HL-60/S4 (cell line): Measurements from ENCODE around the gene HNRNPLL.

ENCODE experiments used
- in situ Hi-C: fragments of 300-500 bp; cut with MboI; formaldehyde crosslinking; loops from 2 replicates; pipeline ENCODE4 v1.14.3; 2022; ENCODE audit warnings: low sequenced_read_pairs

The HNRNPLL gene

GRCh38 chr2:38535404-38535743, 67.4 kb downstream of the HNRNPLL start:
- in situ Hi-C loops: loop anchor here (25.0 kb wide), 2 partner anchors 302 to 702 kb away; partner anchors contain the start of gene CDKL4

DNA sequence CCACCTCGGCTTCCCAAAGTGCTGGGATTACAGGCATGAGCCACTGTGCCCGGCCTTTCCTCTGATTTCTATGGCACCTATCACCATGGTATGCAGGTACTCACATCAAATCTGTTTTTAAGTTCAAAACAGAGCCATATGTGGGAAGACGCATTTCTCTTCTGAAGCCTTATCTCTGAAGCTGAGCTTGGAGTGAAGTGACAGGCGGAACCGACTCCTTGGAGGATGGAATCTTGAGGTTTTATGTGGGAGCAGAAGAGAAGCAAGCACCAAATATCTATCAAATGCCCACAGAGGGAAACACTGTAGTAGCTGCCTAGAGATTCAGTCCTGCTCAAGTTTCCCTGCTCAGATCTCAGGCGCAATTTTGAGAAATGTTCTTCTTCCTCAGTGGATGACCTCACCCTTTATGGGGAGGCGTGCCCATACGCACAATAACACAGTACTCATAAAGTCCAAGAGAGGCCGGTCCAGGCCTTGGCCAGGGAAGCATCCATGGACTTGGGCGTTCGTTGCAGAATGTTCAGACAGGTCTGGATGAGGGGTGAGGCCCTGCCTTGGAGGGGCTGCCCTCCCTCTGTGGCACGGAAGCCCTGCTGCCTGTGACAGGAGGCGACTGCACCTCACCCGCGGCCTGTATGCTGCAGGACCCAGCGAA, 67.9 kb downstream of the HNRNPLL start:
- in situ Hi-C loops: loop anchor here (25.0 kb wide), 2 partner anchors 302 to 702 kb away; partner anchors contain the start of gene CDKL4

DNA sequence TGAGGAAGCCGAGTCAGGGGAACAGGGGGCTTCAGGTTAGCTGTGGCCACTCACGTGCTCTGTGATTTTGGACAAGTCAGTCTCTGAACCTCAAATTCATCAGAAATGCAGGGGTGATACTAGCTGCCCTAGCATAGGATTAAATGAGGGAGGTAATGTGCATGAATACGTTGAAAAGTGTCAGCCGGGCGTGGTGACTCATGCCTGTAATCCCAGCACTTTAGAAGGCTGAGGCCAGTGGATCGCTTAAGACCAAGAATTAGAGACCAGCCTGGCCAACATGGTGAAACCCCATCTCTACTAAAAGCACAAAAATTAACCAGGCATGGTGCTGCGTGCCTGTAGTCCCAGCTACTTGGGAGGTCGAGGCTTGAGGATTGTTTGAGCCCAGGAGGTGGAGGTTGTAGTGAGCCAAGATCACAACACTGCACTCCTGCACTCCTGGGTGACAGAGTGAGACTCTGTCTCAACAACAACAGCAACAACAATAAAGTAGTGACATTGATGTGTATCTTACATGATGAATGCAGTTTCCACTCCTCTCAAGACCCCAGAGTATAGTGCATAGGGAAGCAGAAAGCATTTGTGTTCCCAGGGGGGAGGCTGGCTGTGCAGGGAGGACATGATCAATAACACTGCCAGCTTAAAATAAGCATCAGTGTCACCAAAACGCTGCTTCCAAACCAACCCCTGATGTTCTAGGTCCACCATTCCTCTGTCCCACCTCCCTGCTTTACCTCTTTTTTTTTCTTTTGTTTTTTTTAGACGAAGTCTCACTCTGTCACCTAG, 68.8 kb downstream of the HNRNPLL start:
- in situ Hi-C loops: loop anchor here (25.0 kb wide), 2 partner anchors 303 to 703 kb away; partner anchors contain the start of gene CDKL4

GRCh38 chr2:38533180-38533579, 69.5 kb downstream of the HNRNPLL start:
- in situ Hi-C loops: loop anchor here (25.0 kb wide), 2 partner anchors 304 to 704 kb away; partner anchors contain the start of gene CDKL4

DNA sequence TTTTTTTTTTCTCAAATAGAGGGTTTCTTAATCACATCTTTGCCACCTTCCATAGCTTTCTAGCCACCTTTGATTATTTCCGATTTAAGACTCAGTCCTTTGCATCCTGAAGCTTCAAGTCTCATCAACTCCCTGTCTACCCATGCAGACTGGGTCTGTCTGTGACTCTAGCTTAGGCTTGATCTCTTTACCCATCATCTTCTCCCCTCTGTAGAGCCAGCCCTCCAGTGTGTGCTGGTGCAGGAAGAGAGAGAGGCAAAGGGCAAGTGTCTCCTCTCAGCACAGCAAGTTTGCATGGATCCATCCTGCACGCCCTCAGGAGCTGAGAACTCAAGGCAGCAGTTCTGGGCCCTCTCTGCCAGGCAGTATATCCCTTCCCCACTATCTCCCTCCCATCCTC, 70.4 kb downstream of the HNRNPLL start:
- in situ Hi-C loops: loop anchor here (25.0 kb wide), 2 partner anchors 305 to 705 kb away; partner anchors contain the start of gene CDKL4

DNA sequence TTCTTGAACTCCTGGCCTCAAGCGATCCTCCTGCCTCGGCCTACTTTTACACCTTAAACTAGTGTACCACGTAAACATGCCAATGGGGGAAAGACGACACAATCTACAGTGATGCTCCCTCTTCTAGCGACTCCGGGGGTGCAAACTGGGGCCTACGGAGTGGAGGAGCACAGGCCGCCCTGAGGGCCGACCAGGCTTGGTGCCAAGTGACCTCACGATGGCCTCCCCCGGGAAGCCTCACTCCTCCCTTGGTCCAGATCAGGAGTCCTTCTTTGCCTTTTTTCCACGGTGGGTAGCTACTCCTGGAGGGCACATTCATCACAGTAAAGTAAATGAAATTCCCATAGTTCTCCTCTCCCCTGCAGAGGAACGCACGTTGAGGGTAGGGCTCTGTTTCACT, 73.5 kb downstream of the HNRNPLL start:
- in situ Hi-C loops: loop anchor here (25.0 kb wide), 2 partner anchors 308 to 708 kb away; partner anchors contain the start of gene CDKL4

DNA sequence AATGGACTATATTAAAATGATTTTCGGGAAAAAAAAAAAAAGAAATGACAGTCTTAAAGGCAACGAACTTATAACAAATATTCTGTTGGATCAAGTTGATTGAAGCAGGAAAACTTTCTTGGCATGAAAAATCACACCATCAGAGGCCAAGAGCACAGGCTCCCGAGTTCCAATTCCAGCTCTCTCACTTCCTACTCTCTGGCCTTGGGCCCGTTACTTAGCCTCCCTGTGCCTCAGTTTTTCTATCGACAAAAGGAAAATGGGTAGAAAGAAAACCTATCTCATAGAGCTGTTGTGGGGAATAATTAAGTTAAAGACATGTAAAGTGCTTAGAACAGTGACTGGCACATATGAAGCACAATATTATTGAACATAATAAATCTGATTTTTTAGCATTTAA, 74.2 kb downstream of the HNRNPLL start:
- in situ Hi-C loops: loop anchor here (25.0 kb wide), 2 partner anchors 309 to 709 kb away; partner anchors contain the start of gene CDKL4

GRCh38 chr2:38528008-38528442, 74.7 kb downstream of the HNRNPLL start:
- in situ Hi-C loops: loop anchor here (25.0 kb wide), 2 partner anchors 309 to 709 kb away; partner anchors contain the start of gene CDKL4

DNA sequence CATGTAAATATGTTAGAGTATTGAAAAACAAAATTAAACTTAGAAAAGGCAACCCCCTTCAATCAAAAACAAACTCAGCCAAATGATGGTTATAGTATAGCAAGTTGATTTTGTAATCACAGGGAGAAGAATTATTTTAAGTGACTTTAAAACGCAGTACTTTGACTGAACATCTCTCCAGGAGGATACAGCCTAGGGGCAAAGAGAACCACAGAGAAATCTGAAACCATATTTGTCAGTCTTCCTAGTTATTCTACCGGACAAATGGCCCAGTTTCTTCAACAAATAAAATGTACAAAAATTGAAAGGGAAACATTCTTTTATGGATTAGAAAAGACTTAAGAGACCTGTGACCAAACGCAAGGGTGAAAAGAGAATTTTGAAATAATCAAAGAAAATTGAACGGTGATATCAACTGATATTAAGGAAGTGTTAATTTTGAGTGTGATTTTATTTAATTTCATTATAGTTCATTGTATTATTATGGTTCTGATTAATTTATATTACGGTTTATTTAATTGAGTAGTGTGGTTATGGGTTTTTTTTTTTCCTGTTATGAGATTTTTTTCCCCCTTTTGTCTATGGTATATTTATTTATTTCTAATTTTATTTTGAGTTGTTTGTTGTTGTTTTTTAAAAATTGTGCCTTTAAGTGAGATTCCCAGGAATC, 75.3 kb downstream of the HNRNPLL start:
- in situ Hi-C loops: loop anchor here (25.0 kb wide), 2 partner anchors 310 to 710 kb away; partner anchors contain the start of gene CDKL4

- in situ Hi-C loops: loop anchor here (25.0 kb wide), 2 partner anchors 311 to 711 kb away; partner anchors contain the start of gene CDKL4
These were observed 76.5 kb downstream of the HNRNPLL start for GRCh38 chr2:38526195-38526594.

GRCh38 chr2:38524580-38524979, 78.1 kb downstream of the HNRNPLL start:
- in situ Hi-C loops: no loop called here

GRCh38 chr2:38523728-38524437, 78.8 kb downstream of the HNRNPLL start:
- in situ Hi-C loops: no loop called here

GRCh38 chr2:38522754-38523349, 79.9 kb downstream of the HNRNPLL start:
- in situ Hi-C loops: no loop called here

DNA sequence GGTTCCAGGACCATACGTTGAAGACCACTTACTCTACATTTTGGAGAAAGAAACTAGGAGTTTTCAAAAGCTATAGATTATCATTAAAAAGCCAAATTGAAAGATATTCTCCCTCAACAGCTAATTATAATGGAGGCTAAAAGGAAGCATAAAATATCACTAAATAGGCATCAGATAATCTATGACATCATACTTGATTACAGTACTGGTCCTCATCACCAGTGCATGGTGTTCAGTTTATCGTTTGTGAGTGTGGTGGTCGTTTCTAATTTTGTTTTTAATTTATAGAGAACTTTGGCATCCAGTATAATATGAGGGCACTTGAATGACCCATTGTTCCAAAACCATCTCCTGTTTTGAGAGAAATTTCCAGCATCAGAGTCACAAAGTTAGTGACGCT, 80.9 kb downstream of the HNRNPLL start:
- in situ Hi-C loops: no loop called here

- in situ Hi-C loops: no loop called here
These were observed 85.4 kb downstream of the HNRNPLL start for GRCh38 chr2:38517284-38517683.

GRCh38 chr2:38516526-38516925, 86.2 kb downstream of the HNRNPLL start:
- in situ Hi-C loops: no loop called here

- in situ Hi-C loops: no loop called here
These were observed 86.6 kb downstream of the HNRNPLL start for GRCh38 chr2:38516122-38516521.

GRCh38 chr2:38515155-38516074, 87.3 kb downstream of the HNRNPLL start:
- in situ Hi-C loops: no loop called here

DNA sequence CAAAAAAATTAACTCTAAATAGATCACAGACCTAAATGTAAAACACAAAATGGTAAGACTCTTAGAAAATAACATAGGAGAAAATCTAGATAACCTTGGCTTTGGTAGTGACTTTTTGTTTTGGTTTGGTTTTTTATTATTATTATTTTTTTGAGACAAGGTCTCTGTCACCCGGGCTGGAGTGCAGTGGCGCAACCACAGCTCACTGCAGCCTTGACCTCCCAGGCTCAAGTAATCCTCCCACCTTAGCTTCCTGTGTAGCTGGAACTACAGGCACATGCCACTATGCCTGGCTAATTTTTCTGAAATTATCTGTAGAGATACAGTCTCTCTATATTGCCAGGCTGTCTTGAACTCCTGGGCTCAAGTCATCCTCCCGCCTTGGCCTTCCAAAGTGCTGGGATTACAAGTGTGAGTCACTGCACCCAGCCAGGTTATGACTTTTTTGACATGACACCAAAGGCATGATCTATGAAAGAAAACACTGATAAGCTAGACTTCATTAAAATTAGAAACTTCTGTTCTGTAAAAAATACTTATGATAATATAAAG, 88.0 kb downstream of the HNRNPLL start:
- in situ Hi-C loops: no loop called here
